Stimulated activated CD4-positive, alpha-beta T cell treated with anti-CD3 and anti-CD28 coated beads, Interleukin-4, amount 100 ng/mL, for 48 hours (primary cell): ENCODE results near the gene PLAU.
A peak's percentile ranks its signal among the peaks of the same experiment; 100 is the strongest.
"Not testable (repeated sequence)": the region's sequence is repeated elsewhere in the genome, so short reads cannot be mapped to it uniquely, and the experiment has no call there.

ENCODE experiments used
- DNase-seq, 2 donors: peaks; one replicate each; pipeline ENCODE4 v3.0.0-alpha.2; 2020; ENCODE audit warnings: low read depth in 2 of 2

PLAU gene

GRCh38 chr10:73876971-73877370, 34.0 kb upstream of the PLAU start:
- DNase-seq: no peak

- DNase-seq: no peak
These were observed 33.3 kb upstream of the PLAU start for GRCh38 chr10:73877533-73878160.

GRCh38 chr10:73878365-73878764, 32.6 kb upstream of the PLAU start:
- DNase-seq: no peak

- peak; percentile 90 to 92 for DNase-seq
These were observed 31.4 kb upstream of the PLAU start for GRCh38 chr10:73879296-73880173.

- no peak for DNase-seq
These were observed 29.6 kb upstream of the PLAU start for GRCh38 chr10:73881221-73881919.

- DNase-seq: no peak
These were observed 26.9 kb upstream of the PLAU start for GRCh38 chr10:73884017-73884416.

GRCh38 chr10:73886085-73886529, 24.8 kb upstream of the PLAU start:
- DNase-seq: peak; percentile 49 to 51

- no peak for DNase-seq
These were observed 24.2 kb upstream of the PLAU start for GRCh38 chr10:73886661-73887293.

GRCh38 chr10:73887294-73888039, 23.5 kb upstream of the PLAU start:
- no peak for DNase-seq

GRCh38 chr10:73888514-73888913, 22.4 kb upstream of the PLAU start:
- DNase-seq: no peak

- peak in 1 of 2 donors; percentile 19 for DNase-seq
These were observed 21.9 kb upstream of the PLAU start for GRCh38 chr10:73889014-73889413.

- DNase-seq: not testable (repeated sequence)
These were observed 21.5 kb upstream of the PLAU start for GRCh38 chr10:73889416-73889815.

- DNase-seq: no peak
These were observed 20.7 kb upstream of the PLAU start for GRCh38 chr10:73890261-73890660.

- DNase-seq: not testable (repeated sequence)
These were observed 20.1 kb upstream of the PLAU start for GRCh38 chr10:73890830-73891229.

- no peak for DNase-seq
These were observed 19.4 kb upstream of the PLAU start for GRCh38 chr10:73891540-73891939.

GRCh38 chr10:73892310-73893030, 18.5 kb upstream of the PLAU start:
- no peak for DNase-seq

- no peak for DNase-seq
These were observed 17.5 kb upstream of the PLAU start for GRCh38 chr10:73893426-73893825.

- peak in 1 of 2 donors; percentile 12 for DNase-seq
These were observed 16.5 kb upstream of the PLAU start for GRCh38 chr10:73894245-73894971.

- DNase-seq: not testable (repeated sequence)
These were observed 15.6 kb upstream of the PLAU start for GRCh38 chr10:73895381-73895780.

- no peak for DNase-seq
These were observed 13.2 kb upstream of the PLAU start for GRCh38 chr10:73897693-73898092.
